Measurements from ENCODE around the gene MYO6.
"Not testable (repeated sequence)": the region's sequence is repeated elsewhere in the genome, so short reads cannot be mapped to it uniquely, and the experiment has no call there.

Gene MYO6

DNA sequence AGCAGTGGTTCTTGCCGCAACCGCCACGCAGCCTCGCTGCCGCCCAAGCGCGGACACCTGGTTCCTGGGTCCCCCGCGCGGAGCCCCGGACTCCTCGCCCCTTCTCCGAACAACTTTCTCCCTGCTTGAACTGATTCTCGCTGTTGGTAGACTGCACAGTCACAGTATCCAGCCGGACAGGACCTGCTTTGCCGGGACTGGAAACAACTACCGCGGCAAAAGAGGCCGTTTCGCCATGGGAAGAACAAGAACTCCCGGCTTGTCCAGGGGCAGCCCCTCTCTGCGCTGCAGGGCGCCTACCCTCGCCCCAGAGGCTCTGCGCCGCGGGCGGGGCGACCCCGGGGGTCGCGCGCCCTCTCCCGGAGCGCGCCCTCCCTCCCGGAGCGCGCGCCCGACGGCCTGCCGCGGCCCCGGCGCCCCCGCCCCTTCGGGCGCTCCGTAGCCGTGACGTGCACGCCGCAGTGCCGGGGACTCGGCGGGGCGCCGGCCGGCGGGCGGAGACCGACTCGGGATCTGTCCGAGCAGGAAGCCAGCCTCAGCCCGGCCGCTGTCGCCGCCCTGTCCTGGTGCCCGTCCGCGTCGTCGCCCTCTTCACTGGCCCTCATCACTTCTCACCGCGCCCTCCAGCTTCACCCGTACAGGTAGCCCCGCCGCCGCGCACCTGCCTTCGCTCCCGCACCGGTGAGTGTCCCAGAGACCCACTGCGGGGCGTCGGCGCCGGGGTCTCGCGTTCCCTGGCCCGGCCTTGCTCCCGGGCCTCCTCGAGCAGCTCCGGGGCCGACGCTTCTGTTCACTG, at the start of gene MYO6:
MYO6 (plus strand) TSS at position 497 of the 796 bp plus-strand sequence. CDS start 68,309 bp downstream, outside the sequence.
- peak; percentile 77 for DNase-seq

DNA sequence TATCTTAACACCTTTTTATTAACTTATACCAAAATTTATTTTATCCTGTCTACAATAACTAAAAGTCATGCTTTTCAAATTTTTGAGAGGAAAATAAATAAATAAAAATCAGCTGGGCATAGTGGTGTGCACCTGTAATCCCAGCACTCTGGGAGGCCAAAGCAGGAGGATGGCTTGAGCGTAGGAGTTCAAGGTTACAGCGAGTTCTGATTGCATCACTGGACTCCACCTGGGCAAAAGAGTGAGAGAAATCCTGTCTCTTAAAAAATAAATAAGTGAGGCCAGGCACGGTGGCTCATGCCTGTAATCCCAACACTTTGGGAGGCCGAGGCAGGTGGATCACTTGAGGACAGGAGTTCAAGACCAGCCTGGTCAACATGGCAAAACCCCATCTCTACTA, 40.7 kb upstream of the MYO6 start:
- not testable (repeated sequence) for DNase-seq

DNA sequence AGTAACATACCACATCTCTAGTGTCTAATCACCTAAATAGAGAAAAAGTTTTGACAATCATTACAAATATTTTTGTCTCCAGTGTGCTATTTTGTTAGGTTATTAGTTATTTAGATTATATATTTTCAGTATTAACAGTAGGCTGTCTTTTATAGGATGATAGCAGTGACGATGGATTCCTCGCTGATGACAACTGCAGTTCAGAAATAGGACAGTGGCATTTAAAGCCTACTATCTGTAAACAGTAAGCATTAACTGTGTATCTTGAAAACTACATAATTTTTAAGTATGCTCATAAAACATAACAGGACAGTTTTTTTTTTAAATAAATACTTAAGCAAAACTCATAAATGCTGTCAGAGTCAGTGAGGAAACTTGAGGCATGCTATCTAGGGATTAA, 37.9 kb upstream of the MYO6 start:
- DNase-seq, result no peak

DNA sequence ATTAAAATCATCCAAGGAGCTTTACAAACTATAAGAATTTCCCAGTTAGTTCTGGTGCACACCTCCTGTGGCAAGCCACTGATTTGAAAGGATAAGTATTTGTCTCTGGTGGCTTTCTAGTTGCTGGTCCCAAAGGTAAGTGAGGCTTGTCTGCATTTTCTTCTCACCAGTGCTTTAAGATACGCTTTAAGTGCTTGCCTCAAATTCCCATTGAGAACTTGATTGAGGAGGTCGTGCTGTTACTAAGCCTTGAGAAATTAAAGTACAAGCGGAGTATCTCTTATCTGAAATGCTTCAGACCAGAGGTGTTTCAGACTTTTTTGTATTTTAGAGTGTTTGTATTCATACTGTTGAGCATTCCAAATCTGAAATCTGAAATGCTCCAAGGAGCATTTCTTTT, 29.9 kb upstream of the MYO6 start:
- DNase-seq, result no peak

DNA sequence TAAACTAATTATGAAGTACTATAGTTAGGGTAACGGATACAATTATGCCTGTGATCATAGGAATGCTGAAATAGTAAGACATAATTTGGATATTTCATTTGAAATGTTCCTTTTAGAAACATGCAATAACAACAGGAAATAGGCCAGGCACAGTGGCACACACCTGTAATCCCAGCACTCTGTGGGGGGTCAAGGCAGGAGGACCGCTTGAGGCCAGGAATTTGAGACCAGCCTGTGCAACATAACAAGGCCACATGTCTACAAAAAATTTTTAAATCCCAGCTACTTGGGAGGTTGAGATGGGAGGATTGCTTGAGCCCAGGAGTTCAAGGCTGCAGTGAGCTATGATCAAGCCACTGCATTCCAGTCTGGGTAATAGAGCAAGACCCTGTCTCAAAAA, 25.7 kb upstream of the MYO6 start:
- DNase-seq, result no peak

DNA sequence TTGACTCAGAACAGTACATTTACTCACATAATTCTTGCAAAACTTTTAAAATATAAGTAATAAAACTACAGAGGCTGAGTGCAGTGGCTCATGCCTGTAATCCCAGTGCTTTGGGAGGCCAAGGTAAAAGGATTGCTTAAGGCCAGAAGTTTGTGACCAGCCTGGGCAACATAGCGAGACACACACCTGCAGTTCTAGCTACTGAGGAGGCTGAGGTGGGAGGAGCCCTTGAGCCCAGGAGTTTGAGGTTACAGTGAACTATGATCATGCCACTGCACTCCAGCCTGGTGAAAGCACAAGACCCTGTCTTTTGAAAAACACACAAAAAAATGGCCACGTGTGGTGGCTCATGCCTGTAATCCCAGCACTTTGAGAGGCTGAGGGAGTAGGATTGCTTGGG, 21.8 kb upstream of the MYO6 start:
- no peak for DNase-seq

DNA sequence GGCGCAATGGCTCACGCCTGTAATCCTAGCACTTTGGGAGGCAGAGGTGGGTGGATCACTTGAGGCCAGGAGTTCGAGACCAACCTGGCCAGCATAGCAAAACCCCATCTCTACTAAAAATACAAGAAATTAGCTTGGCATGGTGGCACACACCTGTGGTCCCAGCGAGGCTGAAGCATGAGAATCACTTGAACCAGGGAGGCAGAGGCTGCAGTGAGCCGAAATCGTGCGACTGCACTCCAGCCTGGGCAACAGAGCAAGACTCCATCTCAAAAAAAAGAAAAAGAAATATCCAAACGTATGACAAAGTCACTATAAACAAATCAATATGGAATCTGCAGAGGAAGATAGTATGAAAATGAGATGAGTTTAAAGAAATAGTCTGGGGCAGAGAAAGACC, 18.0 kb upstream of the MYO6 start:
- not testable (repeated sequence) for DNase-seq

DNA sequence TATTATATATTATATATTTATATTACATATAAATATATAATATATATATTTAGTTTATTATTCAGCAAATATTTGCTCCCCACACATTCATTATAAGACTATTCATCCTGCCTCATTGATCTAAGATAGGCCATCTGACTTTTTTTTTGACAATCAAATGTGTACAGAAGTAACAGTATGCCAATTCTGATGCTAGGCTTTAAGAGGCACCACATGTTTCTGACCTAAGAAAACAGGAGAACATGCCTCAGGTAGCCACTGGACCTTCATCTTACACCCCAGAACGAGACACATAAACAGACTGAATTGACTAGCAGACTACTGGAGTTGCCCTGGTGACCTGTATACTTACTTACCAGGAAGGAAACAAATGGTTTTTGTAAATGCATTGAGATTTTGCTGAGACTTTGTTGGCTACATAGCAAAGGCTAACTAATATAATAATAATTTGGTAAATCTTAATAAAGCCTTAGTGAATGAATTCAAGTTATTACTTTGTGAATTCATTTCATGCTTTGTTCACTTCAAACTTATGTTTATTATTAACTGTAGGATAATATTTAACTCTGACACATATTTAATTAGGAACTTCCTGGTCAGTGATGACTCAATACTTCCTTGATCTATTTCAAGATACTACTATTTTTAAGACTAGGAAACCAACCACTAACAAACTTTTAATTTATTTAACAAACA, 13.4 kb upstream of the MYO6 start:
- no peak for DNase-seq

DNA sequence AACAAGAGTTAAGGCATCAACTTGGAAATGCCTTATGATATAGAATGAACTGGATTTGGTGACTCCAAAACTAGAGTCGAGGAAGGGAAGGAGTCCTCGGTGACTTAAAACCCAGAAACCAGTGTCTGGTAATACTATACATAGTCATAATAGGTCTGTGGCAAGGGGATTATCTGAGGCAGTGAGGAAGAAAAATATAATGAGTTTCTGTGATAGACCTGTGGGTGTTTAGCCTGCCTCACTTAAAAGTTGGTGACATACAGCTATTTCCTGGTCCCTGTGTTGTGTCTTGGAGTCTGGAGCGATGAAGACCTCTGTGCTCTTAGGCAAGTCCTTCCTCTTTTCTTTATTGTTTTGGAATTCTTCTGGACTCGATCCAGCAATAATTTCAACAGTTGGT, 5.1 kb upstream of the MYO6 start:
- no peak for DNase-seq

DNA sequence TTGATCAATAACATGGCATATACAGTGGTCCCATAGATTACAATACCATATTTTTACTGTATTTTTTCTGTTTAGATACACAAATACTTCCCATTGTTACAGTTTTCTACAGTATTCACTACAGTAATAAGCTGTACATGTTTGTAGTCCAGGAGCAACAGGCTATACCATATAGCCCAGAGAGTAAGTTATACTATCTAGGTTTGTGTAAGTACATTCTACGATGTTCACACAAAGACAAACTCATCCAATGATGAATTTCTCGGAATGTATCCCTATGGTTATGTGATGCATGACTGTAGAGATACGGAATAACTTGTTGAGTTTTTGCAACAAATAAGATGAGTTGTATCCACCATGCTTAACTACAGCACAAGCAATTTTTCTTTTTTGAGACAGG, 3.6 kb upstream of the MYO6 start:
- DNase-seq, result no peak

DNA sequence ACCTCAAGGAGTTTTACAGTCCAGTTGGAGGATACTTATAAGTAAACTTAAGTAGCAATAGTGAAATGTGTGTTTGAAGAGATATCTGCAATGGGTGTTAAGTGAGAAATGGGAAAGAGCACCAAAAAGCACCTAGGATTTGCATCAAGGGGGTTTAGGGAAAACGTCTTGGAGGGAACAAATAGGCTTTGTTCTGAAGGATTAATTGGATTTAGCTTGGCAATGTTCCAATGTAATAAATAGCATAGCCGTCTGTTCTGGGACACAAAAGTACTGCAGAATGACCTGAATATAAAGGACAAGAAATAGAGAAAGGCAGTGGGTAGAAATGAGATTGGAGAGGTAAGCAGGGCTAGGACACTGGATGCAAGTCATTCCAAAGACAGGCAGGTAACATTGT, 2.8 kb upstream of the MYO6 start:
- DNase-seq, result no peak

DNA sequence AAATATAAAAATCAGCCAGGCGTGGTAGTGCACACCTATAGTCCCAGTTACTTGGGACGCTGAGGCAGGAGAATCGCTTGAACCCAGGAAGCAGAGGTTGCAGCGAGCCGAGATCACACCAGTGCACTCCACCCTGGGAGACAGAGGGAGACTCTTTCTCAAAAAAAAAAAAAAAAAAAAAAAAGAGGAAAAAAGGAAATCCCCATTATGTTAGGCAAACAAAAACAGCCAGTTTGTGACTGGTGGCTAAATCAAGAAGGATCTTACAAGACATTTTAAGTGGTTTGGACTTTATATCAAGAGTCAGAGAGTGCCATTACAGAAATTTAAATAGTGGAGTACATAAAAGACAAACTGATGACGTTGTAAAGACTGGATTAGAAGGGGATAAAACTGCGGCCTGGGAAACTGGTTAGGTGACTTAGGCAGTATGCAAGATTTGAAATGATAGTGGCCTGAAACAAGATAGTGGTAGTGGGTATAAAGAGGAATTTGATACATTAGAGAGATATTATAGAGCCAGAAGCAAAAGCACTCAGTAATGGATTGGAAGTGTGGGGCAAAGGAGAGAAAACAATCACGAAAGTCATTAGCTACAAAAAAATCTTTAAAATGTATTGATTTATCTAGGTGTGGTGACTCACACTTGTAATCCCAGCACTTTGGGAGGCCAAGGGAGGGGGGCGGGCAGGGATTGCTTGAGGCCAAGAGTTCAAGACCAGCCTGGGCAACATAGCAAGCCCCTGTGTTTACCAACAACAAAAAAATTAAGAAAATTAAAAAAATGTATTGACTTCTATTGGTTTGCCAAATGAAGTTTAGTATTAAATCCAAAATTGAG, 1.7 kb upstream of the MYO6 start:
- no peak for DNase-seq

DNA sequence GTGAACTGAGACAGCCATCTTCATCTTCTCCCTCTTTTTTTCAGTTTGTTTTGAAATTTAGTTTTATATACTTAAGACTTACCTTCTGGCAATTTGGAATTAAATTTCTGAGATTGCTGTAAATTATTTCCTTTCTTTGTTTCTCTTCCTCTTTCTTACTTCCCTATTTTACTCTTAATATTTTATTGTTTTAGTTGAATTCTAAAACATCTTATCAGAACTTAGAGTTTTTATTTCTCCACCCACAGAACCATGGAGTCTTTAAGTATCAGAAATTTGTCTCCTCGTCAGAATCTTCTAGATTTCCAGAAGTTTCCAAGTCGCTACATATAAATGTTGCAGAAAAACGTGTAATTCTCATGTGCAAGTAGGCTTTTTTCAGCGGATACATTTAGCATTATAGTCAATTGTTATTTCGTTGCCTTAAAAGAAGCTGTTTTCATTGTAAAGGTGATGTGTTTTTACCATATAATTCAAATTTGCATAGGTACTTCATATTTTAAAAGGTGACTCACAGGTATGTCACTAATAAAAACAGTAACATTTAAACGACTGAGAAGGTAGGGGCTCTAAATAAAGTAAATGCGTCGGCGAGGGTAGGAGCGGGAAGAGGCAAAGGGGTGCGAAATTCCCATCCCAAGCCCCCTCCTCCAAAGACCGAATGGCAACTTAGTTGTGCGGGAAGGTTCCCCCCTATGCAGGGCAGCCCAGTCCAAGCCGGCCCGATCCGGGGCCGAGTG, 866 bp upstream of the MYO6 start:
- DNase-seq, result no peak

DNA sequence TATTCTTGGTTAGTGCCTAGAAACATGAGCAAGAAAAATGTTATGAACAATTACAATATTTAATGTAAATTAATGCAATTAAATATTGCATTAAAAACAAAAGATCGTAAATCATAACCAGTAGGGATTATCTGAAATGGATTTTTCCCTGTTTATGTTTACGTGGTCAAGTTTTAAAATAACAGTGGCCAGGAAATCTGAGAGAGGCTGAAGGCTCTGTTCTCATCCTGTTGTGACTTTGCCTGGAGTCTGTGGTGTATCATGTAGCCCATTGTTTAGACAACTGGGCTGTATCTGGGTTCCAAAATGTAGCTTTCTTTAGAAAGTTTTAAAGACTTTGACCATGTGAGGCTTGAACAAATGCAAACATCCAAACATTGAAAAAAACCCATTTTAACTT, 2.4 kb downstream of the MYO6 start:
- DNase-seq, result no peak

DNA sequence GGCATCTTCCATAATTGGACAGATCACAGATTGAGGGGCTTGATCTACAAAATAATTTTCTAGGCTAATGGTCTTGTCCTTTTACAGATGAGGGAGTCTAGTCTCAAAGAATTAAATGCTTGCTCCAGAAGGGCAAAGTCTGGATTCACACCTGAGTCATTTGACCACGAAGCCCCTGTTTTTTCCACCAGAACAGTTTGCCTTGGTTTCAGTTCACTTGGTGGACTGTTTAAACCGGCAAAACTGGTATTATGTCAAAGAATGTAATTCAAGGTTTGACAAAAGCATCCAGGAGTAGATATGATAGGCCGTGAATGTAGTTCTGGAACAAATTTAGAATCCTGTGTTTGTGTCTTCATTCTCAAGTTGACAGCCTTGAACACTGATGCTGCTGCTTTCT, 3.3 kb downstream of the MYO6 start:
- no peak for DNase-seq

DNA sequence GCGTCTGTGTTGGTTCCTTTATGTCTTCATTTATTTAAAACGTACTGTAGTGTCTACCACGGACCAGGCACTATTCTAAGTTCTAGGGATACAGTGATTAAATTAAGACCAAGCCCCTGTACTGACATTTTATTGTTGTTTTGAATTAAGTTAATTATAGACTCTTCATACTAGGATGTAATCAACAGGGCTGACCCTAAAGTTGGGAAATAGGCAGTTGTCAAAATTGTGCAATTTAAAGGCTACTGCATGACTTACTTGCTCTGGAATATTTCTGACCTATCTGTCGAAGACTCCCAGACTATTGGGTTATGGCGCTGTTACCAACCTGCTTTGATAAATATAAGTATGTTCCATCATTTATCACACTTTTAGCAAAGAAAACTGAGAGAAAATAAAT, 6.7 kb downstream of the MYO6 start:
- DNase-seq, result no peak

DNA sequence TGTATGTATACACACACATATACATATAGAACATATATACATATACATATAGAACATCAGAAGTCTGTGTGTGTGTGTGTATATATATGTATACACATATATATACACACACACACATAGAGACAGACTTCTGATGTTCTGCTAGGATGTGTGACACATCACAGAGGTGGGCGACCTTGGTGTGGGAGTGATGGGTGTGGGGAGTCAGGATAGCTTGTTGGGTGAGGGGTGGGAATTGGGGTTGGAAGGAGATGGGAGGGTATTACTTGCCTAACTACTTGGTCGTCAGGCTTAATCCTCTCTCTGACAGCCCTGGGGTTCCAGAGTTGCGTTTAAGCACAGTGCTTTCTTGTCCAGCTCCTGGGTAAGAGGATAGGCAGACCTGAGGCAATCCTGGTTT, 8.3 kb downstream of the MYO6 start:
- DNase-seq, result no peak

DNA sequence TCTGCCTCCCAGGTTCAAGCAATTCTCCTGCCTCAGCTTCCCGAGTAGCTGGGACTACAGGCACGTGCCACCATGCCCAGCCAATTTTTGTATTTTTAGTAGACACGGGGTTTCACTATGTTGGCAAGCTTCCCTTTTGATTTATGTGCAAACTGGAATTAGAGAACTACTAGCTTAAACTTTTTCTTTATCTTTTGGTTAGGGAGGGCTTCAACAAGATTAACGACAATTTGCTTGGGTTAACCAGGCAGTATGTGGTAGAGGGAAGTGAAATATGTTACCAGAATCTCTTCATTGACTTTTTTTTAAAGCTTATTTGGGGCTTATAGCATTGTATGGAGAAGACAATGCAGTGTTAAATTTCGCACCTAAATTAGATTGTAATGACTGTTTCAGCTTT, 9.0 kb downstream of the MYO6 start:
- no peak for DNase-seq

DNA sequence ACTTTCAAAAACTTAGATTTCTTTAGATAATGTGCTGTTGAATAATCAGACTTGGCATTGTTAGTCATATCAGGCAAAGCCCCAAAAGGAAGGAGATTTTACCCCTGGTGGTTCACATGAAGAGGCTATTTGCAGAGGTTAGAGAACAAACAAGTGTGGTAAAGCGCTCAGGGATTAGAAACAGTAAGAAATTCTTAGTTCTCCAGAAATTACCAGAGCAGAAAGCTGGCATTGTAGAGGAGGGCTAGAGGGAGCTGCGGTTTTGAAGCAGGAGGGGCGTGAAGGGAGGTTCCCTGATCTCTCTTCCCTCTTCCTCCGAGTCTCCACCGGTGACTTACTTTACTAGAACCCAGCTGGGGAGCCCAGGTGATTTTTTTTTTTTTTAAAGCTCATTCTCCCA, 10.2 kb downstream of the MYO6 start:
- DNase-seq, result no peak

DNA sequence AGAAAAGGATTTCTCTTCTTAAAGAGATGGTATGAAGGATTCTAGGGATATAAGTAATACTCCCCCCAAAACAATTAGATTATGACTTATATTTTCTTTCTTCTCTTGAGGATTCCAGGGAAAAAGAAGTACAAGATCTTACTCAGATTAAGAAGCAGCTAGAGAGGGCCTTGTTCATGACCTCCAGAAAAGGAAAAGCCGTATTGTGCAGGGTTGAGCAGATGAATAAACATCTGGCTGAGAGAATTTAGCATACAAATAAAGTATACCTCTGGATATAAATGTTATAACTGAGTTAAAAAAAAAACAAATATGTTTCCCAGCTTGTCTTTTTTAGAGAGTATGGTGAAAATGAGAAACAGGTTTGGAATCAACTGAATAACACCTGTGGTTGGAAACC, 11.3 kb downstream of the MYO6 start:
- no peak for DNase-seq

DNA sequence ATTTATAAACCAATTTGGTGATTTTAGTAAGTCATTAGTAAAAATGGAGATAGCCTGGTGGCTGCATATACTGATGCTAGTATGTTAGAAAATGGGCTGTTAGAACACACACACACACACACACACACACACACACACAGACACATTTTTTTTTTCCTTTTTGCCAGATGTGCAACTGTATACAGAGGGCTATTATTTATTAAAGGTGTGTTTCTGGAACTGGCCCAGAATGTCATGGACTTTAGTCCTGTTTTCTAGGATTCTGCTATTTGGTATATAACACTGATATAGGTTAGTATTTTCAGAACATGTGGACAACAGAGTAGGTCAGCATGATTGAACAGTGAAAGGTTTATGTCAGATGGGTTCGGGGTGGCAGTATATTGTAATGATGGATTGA, 12.4 kb downstream of the MYO6 start:
- no peak for DNase-seq

DNA sequence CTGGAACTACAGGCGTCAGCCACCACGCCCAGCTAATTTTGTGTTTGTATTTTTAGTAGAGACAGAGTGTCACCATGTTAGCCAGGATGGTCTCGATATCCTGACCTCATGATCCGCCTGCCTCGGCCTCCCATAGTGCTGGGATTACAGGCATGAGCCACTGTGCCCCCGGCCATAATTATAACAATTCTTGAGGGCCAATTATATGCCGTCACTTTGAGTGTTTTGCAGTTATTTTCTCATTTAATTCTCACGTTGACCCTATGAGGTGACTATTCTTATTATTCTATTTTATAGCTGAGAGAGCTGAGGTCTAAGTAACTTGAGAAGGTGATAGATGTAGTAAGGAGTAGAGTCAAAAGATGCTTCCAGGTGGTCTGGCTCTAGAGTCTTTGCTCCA, 13.0 kb downstream of the MYO6 start:
- DNase-seq, result no peak

DNA sequence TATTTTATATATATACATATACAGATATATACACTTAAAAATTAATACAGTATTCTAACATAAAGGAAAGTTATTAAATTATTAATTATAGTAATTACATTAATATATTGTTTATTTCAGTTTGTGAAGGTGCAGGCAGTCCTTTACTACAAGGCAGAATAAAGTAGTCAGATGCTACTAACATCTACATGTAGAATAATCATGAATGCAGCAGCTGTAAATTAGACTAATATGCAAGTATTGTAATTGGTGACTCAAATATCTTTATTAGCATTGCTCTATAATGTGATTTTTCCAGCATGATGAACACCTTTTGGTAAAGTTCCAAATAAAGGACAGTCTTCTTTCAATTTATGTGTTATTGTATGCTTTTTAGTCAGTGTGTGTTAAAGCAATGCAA, 17.3 kb downstream of the MYO6 start:
- DNase-seq, result no peak

Measured in NCI-H345 (cell line).